Activated CD8-positive, alpha-beta memory T cell treated with anti-CD3 and anti-CD28 coated beads for 48 hours (primary cell): ENCODE measurements around the gene GPR183.

Source experiments
- DNase-seq, 3 experiments: peaks; one replicate each; pipeline ENCODE4 v3.0.0-alpha.2; 2020; ENCODE audit warnings: low read depth in 2 of 3, low spot score in 2 of 3

Gene GPR183

DNA sequence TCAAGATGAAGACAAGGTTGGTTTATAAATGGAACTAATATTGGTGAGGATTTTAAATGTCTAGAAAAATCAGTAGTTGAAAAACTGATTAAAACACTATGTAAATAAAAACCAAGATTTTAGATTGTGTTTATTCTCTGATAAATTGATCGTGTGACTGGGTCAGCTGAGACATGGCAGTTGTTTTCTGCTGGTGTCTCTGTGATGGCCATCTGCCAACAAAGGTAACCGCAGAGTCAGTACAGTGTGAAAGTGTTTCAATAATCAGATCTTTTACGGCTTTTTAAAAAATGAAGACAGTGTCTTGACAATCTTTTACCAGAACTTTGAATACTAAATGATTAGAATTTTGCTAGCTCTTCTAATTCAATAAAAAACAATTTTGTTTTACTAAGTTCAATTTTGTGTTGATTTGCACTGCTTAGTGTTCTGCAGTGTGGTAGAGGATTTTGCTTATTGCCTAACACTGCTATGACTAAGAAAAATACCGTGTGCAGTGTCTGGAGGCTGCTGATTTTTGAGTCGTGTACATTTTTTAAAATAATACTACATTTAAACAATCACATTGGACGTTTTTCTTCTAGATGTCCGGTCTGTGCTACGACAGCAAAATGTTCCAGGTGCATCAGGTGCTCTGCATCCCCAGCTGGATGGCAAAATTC, 32.7 kb upstream of the GPR183 start:
- DNase-seq = no peak

DNA sequence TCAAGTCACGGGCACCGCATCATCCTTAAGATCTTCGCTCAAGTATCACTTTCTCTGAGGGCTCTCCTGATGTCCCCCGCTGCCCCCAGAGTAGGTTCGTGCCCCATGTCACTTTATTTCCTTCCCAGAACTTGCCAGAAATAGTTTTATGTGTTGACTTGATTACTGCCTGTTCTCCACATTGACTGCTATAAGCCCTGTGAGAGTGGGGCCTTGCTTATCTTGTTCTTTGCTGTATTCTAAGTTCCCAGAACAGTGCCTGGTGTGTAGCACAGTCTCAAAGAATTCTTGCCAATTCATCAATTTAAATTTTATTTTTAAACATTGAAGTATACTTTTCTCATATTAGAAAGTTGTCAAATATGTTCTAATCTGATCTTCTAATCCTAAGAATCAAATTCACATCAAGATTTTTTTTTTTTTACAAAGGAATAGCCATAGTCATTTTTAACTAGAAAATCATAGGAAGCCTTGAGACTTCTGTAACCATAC, 32.1 kb upstream of the GPR183 start:
- DNase-seq = no peak

DNA sequence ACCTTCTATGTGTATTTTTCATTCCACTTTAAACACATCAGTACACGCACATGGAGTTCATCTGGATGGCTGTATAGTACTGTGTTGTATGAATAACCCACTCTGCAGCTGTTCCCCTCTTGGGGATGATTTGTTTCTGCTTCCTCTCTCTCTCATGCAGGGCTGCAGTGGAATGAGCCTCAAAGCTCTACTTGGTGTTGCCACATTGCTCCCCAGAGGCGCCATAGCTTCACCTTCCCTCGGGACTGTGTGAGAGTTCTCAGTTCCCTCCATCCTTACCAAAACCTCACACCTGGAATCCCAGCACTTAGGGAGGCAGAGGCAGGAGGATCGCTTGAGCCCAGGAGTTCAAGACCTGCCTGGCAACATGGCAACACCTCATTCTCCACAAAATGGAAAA, 28.4 kb upstream of the GPR183 start:
- no peak for DNase-seq

DNA sequence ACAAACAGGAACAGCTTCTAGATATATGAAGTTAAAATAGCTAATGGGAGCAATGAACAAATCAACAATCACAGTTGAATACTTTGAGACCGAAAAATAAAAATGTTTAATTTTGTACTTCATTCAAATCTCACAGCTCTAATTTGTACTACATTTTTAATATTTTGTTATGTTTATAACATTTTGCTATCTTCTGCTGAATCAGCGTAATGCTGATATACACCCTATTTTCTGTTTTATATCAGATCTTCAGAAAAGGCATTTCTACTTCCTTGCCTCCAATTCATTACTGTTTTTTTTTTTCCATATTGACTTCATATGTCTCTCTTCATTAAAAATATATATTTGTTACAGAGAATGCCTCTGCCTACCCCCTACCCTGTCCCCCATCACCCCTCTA, 27.9 kb upstream of the GPR183 start:
- no peak for DNase-seq

DNA sequence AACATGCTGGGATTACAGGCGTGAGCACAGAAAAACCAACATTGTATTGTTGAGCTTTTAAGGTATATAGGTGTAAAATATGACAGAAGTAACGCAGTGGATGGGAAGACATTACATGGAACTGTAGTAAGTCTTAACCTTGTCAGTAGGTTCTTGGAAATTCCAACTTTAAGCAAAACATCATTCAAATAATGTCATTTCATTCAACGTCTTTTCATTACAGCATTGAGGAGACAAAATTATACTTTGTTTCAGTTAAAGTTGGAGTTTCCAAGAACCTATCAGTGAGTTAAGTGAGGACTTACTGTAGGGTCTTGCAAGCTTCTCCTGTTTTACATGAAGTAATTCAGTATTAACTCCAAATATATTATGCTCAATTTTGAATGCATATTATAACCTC, 27.0 kb upstream of the GPR183 start:
- no peak for DNase-seq

DNA sequence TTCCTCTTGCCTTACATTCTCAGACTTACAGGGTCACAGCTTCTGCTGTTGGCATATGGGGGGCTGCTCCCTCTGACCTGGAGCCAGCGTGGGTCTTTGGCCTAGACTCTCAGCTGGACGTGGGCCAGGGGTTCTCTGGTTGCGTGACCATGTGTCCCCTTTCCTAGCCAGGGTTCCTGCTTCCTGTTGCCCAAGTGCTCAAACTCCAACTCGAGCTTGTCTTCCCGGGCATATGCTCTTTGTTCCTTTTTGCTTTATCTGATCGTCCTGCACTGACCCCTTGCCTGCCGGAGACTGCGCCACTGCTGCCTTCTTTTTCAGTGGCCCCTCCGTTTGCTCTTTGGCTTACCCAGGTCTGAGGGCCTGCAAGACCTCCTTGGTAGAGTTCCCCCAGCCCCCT, 25.3 kb upstream of the GPR183 start:
- DNase-seq = no peak

DNA sequence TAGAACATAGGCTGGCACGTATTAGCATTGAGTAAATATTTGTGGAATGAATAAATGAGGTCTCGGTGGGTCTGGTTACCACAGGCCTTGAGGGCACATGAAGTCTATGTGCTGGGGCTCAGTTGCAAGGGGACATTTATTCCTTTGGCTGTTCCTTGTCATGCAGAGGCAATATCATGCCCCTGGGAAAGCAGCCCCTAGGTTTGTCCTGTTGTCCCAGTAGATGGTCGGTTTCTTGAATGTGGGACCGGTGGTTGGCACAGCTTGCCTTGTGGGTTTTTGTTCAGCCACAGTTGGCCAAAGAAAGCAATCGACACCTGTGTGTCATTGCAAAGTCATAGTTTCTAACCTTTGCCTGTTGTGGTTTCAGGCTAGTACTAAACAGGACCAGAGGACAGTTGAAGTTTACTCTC, 24.7 kb upstream of the GPR183 start:
- DNase-seq = no peak

DNA sequence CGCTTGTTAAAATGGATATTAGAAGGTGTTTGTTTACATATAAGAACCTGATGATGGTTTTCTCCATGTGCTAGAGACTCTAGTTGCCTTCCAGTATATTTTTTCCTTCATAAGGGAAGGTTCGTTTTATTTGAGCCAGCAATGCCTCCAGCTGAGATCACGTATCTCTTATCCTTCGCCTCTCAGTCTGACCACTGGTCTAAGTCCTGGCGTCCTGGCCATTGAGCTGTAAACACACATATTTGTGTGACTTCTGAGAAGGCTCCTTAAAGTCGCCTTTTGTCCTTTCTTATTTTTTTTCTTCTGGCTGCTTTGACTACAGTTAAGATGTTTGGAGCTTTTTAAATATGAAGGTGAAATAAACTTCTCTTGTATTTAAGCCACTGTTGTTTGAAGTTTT, 23.7 kb upstream of the GPR183 start:
- no peak for DNase-seq

DNA sequence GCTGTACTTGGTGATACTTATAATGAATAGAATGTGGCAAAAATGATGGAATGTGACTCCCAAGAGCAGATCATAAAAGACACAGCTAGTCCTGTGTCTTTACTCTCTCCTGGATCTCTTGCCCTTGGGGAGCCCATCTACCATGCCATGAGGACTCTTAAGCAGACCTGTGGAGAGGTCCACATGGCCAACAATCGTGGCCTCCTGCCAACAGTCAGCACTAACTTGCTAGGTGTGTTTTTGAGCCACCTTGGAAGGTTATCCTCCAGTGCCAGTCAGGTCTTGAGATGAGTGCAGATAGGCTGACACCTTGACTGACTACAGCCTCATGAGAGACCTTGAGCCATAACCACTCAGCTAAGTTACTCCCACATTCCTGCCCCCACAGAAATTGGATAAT, 22.3 kb upstream of the GPR183 start:
- DNase-seq = no peak

DNA sequence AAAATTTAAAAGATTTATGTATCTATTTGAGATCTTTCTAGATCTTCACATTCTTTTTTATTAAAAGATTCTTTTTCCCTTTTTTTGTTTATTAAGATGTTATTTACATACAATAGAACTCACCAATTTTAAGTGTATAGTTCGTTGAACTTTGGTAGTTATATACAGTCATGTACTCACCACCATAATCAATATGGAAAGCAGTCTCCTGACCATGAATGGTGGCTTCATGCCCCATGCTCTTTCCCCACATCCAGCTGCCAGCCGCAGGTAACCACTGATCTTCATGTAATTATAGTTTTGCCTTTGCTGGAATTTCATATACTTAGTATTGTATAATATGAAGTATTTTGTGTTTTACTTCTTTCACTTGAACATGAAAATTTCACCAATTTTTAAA, 20.6 kb upstream of the GPR183 start:
- no peak for DNase-seq

DNA sequence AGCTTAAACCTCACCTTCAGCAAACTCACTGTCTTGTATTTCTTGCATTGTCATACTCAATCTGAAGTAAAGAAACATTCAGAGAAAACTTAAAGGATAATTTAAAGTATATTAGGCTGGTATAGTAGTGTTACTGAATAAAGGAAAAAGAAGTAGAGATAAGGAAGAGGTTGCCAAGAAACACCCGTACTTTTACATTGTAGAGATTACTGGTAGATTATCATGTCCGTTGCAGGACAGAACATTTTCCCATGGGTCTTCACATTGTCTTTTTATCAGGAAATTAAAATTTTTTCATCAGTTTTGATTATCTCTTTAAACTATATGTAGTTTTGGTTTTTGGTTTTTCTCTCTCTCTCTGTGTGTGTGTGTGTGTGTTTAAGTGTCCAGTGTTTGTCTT, 19.9 kb upstream of the GPR183 start:
- DNase-seq = no peak

DNA sequence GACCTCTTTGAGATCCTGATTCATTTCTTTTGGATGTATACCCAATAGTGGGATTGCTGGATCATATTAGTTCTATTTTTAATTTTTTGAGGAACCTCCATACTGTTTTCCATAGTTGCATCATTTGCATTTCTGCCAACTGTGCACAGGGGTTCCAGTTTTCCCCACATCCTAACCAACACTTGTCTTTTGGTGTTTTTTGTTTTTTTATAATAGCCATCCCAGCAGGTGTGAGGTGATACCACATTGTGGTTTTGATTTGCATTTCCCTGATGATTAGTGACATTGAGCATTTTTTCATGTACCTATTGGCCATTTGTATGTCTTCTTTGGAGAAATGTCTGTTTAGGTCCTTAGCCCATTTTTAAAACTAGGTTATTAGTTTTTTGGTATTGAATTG, 18.8 kb upstream of the GPR183 start:
- DNase-seq = no peak

DNA sequence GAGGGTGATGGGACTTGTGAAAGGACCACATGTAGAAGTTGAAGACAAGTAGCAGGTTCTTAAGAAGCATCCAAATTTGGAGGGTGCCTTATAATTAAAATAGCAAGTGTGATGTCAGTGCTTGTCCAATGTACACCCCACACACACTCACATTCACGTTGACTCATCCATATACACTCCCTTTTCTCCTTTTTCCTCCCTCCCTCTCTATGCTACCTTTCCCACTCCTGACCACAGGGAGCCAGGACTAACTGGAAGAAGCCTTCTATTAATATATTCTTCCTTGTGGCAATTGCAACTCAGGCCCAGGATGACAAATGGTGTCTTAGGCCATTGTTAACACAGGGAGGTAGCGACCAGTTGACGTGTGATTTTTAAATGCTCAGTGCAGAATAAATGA, 16.3 kb upstream of the GPR183 start:
- no peak for DNase-seq

DNA sequence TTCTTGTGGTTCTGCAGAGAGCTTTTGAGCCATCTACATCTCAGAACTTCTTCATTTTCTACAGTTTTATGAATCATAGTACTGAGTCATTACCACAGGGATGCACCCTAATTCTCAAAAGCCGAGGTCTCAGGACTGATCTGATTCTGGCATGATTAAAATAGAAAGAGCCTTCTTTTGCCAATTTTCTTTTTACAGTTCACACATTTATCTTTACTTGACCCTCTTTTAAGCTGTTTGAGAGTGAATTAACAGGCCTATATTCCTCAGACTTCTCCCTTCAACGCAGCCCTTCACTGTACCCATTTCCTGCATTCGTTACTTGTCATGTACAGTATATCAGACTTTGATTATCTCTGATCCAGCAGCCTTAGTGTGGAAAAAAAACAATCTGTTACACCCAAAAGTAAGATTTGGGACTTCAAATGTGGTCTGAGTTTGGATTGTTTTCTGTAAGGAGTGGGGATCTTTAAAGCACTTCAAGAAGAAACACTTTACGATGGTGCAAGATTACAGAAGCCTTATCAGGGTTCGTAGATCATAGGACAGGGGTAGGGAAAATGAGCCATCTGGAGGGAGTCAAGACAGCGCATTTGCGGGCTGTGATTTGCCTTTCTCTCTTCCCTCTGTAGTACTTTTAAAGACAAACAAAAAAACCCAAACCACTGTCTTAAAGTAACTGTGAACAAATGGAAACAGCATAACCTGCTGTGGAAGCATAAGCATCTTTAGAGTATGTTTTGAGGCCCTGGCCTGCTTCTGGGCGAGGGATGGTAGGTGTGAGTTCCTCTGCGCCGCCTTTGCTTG, 15.3 kb upstream of the GPR183 start:
- DNase-seq = no peak

DNA sequence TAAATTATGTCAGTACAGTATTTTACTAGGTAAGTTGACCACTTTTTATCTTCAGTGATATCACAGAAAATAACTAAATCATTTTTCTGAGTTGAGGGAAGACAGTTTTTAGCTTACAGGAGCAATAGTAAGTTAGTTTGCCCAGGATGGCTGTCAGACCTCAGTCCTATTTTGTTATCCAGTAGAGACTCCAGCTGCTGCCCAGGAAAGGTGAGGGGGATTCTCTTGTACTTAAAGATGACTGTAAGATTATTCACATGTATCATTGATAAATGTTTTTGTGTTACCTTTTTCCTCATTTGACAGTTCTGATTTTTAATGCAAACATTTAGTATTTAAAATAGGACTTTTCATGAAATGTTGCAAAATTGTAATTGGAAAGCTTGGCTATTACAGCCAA, 14.5 kb upstream of the GPR183 start:
- DNase-seq = no peak

DNA sequence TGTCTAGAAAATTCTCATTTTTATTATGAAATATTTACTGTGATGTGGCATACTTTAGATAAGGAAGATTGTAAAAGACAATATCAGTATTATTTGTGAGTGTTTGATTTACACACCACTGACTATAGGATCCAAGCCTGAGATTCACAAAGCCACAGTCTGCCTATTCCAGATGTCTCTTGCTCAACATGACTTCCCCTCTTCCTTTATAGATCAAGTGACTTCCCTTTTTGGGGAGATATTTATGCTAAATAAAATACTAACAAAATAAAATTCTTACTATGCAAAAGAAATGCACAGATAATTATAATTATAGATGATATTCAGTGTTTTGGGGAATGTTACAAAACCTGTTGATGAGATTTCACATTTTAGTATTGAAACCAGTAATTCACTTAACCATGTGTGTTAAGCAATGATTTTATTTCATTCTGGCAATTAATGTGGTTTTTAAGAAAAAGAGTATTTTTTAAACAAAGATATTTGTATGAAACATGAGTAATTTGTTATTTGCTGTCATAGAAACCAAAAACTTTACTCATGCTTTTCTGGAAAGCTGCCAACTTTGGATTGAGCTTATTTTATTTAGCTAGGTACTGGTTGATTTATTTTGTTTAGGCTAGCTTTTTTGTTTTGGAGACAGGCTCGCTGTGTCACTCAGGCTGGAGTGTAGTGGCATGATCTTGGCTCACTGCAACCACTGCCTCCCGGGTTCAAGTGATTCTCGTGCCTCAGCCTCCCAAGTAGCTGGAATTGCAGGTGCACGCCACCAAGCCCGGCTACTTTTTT, 13.7 kb upstream of the GPR183 start:
- no peak for DNase-seq

DNA sequence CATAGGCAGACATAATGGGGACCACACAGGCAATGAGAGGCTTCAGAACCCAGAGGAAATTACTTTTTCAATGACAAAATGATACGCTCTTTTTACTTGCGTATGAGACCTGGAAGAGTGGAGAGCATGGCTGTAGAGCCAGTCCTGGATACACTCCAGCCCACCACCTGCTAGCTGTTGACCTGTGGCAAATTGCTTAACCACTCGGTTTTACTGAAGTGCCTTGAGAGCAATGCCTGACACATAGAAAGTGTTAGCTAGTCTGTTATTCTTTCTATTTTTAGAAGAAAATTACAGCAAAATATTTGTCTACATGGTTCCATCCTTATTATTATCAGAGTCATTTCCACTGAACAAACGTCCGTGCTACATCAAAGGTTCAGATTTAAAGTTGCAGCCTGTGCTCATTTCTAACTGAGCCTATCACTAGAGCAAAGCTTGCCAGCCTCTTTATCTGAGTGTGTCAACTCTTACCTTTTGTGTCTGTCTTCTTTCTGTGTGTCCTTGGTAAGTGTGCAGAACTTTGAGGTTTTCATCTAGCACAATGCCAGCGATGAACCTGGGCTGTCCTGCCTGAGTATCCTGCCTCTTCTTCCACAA, 9.6 kb upstream of the GPR183 start:
- no peak for DNase-seq

DNA sequence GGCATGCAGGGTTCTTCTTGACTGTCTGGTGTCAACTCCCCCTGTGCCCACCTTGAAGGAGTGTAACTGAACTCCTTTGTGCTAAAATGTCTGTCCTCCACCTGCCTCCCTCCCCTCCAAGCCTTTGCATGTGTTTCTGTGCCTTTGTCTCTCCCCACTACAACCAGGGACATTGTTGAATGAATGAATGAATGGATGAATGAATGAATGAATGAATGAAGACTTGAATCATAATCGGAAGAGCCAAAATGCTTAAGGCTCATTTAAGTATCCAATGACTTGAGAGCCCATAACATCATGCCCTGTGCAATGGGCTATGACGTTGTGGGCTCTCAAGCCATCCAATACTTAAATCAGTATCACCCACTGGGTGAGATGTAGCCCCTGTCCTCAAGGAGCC, 9.0 kb upstream of the GPR183 start:
- DNase-seq = no peak

DNA sequence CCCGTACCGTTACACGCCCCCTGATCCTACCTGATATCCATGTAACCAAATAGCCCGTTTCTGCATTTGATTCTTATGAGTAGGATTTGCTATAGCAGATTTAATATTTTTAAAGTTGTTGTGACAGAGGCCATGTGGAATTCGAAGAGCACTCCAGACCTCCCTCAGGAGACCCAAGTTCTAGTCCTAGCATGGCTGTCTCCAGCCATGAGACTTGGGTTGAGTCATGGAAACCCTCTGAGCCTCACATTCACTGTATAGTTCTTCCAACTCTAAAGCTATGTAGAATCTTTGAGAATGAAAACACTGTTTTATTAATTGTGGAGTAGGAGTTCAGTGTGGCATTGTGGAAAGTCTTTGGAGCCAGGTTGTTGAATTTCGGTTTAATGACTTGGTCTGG, 8.0 kb upstream of the GPR183 start:
- DNase-seq = no peak

DNA sequence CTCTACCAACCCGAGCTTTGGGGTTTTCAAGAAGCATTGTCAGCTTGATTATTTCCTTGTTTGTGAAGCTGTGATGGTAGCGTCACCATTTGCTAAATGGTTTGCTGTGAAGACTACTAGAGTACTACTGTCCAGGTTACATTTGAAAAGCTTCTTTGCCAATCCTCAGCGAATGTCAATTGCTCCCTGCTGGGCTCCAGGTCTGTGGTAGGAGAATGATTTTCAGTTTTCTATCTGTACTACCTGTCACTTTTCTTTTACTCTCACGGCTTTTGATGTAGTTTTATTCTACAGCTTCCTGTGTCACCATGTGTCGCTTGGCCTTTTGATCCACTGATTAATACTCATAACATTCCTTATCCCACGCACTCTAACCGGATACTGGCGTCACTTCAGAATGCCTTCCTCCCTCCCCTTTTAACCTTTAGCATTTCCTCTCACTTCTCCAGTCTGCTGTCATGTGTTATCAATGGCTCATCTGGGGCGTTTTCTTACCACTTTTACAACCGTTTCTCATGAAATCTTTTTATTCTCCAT, 7.5 kb upstream of the GPR183 start:
- DNase-seq = no peak

DNA sequence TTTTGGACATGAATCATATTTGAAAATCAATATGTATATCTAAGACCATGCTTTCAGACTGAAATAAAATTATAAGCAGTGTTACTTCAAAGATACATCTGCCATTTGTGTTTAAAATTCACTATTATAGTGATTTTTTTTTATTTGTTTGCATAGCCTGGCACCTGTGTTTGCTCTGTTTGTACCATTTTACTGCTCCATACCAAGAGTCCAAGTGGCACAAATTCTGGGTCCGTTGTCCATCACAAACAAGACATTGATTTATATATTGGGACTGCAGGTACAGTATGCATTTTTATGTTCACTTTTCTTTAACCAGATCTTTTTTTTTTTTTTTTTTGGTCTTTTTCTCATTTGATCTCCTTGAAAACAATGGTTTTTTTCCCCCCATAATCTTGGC, 6.7 kb upstream of the GPR183 start:
- no peak for DNase-seq
